Activated CD4-positive, alpha-beta memory T cell treated with anti-CD3 and anti-CD28 coated beads, Interleukin-2, amount 10 ng/mL, durations not matched to agents 7 days and 5 days (primary cell): ENCODE data around the gene NOP10. TPM values are rescaled to one million over a fixed set of nuclear protein-coding genes. Genes with fewer than 3 reads are reported as not detected.

Source experiments
- total RNA-seq, 2 experiments: library from RNA; stranded (reverse); gene quantifications; one replicate each; pipeline ENCODE4 v1.2.3, GENCODE V29; 2021

Gene NOP10
- total RNA-seq, 2 experiments from 2014 or later = 170 to 183 TPM

Other genes starting within 250 kb of the NOP10 start
- gene EMC7, start 241.3 kb downstream of the NOP10 start, total RNA-seq = 10 to 100 TPM; 78.7 to 81.8 TPM
- 1 to 10 TPM; 3.1 to 3.3 TPM for gene PGBD4, start 241.1 kb downstream of the NOP10 start, total RNA-seq
- 10 to 100 TPM; 40.5 to 42.1 TPM for gene KATNBL1, start 133.0 kb downstream of the NOP10 start, total RNA-seq
- 10 to 100 TPM; 86.2 to 86.9 TPM for gene EMC4, start 118.1 kb downstream of the NOP10 start, total RNA-seq
- gene SLC12A6, start 5.4 kb downstream of the NOP10 start, total RNA-seq = 10 to 100 TPM; 30.6 to 31.7 TPM
- gene NUTM1, start 179 bp upstream of the NOP10 start, total RNA-seq = not detected
- 100 to 1,000 TPM; 109 to 117 TPM for gene LPCAT4, start 24.1 kb upstream of the NOP10 start, total RNA-seq
- gene GOLGA8A, start 94.7 kb upstream of the NOP10 start, total RNA-seq = 100 to 1,000 TPM; 170 TPM
- 100 to 1,000 TPM; 252 to 258 TPM for gene GOLGA8B, start 240.5 kb upstream of the NOP10 start, total RNA-seq